ENCODE results near the gene GAGE10. TPM values are rescaled to one million over a fixed set of nuclear protein-coding genes. Genes with fewer than 3 reads are reported as not detected.

Gene GAGE10, protein sequence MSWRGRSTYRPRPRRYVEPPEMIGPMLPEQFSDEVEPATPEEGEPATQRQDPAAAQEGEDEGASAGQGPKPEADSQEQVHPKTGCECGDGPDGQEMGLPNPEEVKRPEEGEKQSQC
- total RNA-seq, result not detected
- polyA plus RNA-seq, result not detected
- long read RNA-seq, donor 1, partial matches to known transcripts, result 0 of 1 reads
- long read RNA-seq, donor 1, other reads (novel, unspliced or antisense), result 1 of 1 reads
- long read RNA-seq, donor 2, partial matches to known transcripts, result 0 of 1 reads
- long read RNA-seq, donor 2, other reads (novel, unspliced or antisense), result 0 of 1 reads
- long read RNA-seq, donor 3, partial matches to known transcripts, result 1 of 2 reads
- long read RNA-seq, donor 3, other reads (novel, unspliced or antisense), result 1 of 2 reads

DNA sequence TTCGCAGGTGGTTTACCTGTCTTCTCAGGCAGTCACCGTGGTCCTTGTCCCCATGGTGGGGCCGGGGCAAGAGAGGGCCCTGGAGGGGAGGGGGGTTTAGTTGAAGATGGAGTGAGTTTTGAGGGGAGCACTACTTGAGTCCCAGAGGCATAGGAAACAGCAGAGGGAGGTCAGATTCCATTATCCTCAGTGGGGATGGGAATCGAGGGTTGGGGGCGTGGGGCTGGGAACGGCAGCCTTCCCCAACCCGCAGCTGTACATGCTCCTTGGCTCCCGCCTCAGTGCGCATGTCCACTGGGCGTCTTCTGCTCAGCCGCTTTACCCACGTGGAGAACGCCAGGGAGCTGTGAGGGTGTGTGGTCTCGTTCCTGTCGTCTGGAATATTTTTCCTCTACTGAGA lies at the start of gene GAGE10:
Gene GAGE10, plus strand, starts transcription at position 301 of the 400 bp plus-strand sequence. CDS start 1,214 bp downstream, outside the sequence.
- H3K27me3 ChIP-seq, result no peaks in the 10 kb centered on the region
- H3K4me1 ChIP-seq (ENCODE audit: insufficient read depth), result no peaks in the 10 kb centered on the region
- intact Hi-C loops (cut with DNase I), result no loop called here
- H3K27ac ChIP-seq, result no peak within 1 kb of the TSS
- no peak within 1 kb of the TSS for H3K4me3 ChIP-seq
- H3K9me3 ChIP-seq, result no peaks in the 10 kb centered on the region
- no peak for DNase-seq
- WGBS, 3 donors, result 73 to 85% (median 73%) methylated on average over 15 of the region's 15 CpGs
- H3K36me3 ChIP-seq, result no peaks in the 10 kb centered on the region
- TF ChIP-seq, protein P1, sequence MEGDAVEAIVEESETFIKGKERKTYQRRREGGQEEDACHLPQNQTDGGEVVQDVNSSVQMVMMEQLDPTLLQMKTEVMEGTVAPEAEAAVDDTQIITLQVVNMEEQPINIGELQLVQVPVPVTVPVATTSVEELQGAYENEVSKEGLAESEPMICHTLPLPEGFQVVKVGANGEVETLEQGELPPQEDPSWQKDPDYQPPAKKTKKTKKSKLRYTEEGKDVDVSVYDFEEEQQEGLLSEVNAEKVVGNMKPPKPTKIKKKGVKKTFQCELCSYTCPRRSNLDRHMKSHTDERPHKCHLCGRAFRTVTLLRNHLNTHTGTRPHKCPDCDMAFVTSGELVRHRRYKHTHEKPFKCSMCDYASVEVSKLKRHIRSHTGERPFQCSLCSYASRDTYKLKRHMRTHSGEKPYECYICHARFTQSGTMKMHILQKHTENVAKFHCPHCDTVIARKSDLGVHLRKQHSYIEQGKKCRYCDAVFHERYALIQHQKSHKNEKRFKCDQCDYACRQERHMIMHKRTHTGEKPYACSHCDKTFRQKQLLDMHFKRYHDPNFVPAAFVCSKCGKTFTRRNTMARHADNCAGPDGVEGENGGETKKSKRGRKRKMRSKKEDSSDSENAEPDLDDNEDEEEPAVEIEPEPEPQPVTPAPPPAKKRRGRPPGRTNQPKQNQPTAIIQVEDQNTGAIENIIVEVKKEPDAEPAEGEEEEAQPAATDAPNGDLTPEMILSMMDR (IDR thresholded peaks at IDR 0.05), result no peak
- TF ChIP-seq EP300 (IDR thresholded peaks at IDR 0.05), result no peak
- no peak for TF ChIP-seq POLR2A (IDR thresholded peaks at IDR 0.05)

DNA sequence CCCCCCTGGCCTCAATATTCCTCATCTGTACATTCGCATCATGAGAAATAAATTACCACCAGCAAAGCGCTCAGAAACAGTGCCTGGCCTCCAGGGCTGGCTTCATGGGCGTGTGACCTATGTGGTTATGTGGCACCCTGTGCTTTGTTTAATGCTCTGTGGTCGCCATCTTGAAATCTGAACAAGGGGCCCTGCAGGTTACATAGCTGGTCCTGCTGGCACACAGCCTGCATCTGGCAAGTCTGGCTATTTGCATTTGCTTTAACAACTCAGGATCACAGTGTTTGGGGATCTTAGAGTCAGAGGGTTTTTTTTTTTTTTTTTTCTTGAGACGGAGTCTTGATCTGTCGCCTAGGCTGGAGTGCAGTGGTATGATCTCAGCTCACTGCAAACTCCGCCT lies 48.8 kb upstream of the GAGE10 start:
- Histone ChIP-seq H3K4me1 (ENCODE audit: insufficient read depth) (no peaks in the 10 kb centered on the region), H3K27ac (no peak overlapping the region), H3K9me3 (no peaks in the 10 kb centered on the region), H3K4me3 (no peak overlapping the region), H3K27me3 (no peaks in the 10 kb centered on the region), H3K36me3 (no peaks in the 10 kb centered on the region)
- DNase-seq, result no peak
- TF ChIP-seq, protein P1 (IDR thresholded peaks at IDR 0.05), result no peak
- TF ChIP-seq POLR2A (IDR thresholded peaks at IDR 0.05) (no peak), EP300 (IDR thresholded peaks at IDR 0.05) (no peak)
- intact Hi-C loops (cut with DNase I), result no loop called here
- WGBS, 3 donors, result 81 to 84% (median 83%) methylated on average over 7 of the region's 7 CpGs

DNA sequence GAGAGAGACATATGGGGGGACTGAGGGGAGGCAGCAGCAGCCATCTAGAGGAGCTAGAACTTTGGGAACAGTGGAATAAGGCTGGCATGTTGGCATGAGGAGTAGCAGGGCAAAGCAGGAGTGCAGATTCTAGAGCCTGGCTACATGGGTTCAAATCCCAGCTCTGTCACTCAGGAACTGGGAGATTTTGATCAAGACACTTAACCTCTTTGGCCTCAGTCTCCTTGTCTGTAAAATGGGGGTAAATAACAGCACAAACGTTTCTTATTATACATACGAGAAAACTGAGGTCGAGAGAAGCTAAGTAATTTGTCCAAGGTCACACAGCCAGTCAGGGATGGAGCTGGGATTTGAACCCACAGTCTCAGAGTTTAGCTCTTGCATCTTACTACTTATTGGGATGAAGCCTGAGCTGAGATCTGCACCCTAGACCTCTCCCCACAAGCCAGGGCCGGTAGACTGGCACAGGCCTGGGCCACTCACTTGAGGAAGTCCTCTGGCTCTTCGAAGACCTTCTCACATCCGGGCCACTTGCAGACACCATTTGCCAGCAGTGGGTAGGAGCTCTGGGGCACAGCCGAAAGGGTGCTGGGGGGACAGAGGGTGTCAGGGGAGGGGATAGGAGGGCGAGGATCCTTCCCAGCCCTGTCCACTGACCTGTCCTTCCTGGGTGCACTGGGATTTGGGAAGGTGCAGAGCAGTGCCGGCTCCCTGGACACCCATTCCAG lies 47.0 kb upstream of the GAGE10 start:
- no peak overlapping the region for H3K27ac ChIP-seq
- intact Hi-C loops (cut with DNase I), result no loop called here
- no peaks in the 10 kb centered on the region for H3K27me3 ChIP-seq
- DNase-seq, result no peak
- TF ChIP-seq, protein P1 (IDR thresholded peaks at IDR 0.05), result no peak
- TF ChIP-seq POLR2A (IDR thresholded peaks at IDR 0.05) (no peak), EP300 (IDR thresholded peaks at IDR 0.05) (no peak)
- 67 to 74% (median 71%) methylated on average over 9 of the region's 9 CpGs for WGBS, 3 donors
- no peaks in the 10 kb centered on the region for H3K9me3 ChIP-seq
- no peaks in the 10 kb centered on the region for H3K4me1 ChIP-seq (ENCODE audit: insufficient read depth)
- no peaks in the 10 kb centered on the region for H3K36me3 ChIP-seq
- no peak overlapping the region for H3K4me3 ChIP-seq

DNA sequence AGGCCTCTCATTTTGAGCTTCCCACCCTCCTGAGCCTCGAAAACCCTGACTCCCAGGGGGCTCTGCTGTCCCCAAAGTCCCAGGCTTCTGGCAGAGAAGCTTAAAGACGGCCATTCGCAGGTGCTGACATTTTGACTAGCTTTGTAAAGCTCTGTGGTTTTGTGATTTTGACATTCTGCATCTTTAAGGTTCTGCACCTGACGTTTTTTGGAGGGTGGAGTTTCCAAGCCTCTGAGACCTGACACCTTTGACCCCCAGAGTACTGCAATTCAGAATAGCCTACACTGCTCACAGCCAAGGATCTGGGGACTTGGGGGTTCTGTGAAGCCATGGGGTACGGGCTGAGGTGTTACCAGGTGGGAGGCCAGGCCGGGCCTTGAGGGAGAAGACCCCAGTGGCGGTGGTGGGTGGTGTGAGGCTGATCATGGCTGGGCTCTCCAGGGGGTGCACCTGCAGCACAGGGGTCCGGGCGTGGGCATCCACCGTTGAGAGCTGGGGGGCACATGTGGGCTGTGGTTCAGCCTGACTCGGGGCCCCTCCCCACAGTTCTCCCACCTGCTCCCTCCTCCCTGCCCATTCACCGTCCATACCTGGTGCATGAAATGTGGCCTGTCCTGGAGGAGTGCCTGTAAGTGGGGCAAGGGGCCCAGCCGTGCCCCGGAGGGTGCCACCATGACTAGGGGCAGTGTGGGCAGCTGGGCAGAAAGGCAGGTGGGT lies 46.2 kb upstream of the GAGE10 start:
- DNase-seq, result no peak
- no peak overlapping the region for H3K4me3 ChIP-seq
- no peak overlapping the region for H3K27ac ChIP-seq
- no peaks in the 10 kb centered on the region for H3K9me3 ChIP-seq
- H3K27me3 ChIP-seq, result no peaks in the 10 kb centered on the region
- 73 to 81% (median 80%) methylated on average over 14 of the region's 14 CpGs for WGBS, 3 donors
- no peaks in the 10 kb centered on the region for H3K4me1 ChIP-seq (ENCODE audit: insufficient read depth)
- TF ChIP-seq POLR2A (IDR thresholded peaks at IDR 0.05) (no peak), EP300 (IDR thresholded peaks at IDR 0.05) (no peak)
- TF ChIP-seq, protein P1 (IDR thresholded peaks at IDR 0.05), result no peak
- no peaks in the 10 kb centered on the region for H3K36me3 ChIP-seq
- intact Hi-C loops (cut with DNase I), result no loop called here
